ENCODE measurements around the gene WNT3A. TPM values are rescaled to one million over a fixed set of nuclear protein-coding genes. Genes with fewer than 3 reads are reported as not detected.

The WNT3A gene
- total RNA-seq, 4 donors from 2014 or later: not detected

DNA sequence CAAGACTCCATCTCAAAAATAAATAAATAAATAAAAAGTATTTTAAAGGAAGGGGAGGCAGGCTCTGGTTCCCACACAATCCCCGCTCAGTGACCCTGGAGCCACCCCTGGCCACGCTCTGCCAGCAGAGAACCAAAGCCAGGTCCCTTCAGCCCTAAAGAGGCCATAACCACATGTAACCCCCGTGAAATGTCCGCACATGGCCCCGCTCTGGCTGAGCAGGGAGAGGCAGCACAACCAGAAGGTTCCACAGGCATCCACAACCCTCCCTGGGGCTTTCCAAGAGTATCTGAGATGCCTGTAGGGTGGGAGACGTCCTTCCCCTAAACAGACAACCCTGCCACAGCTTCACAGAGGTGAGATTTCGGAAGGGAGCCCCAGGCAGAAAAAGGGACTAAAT is 74.3 kb downstream of the WNT3A start:
- TF ChIP-seq, protein P1, sequence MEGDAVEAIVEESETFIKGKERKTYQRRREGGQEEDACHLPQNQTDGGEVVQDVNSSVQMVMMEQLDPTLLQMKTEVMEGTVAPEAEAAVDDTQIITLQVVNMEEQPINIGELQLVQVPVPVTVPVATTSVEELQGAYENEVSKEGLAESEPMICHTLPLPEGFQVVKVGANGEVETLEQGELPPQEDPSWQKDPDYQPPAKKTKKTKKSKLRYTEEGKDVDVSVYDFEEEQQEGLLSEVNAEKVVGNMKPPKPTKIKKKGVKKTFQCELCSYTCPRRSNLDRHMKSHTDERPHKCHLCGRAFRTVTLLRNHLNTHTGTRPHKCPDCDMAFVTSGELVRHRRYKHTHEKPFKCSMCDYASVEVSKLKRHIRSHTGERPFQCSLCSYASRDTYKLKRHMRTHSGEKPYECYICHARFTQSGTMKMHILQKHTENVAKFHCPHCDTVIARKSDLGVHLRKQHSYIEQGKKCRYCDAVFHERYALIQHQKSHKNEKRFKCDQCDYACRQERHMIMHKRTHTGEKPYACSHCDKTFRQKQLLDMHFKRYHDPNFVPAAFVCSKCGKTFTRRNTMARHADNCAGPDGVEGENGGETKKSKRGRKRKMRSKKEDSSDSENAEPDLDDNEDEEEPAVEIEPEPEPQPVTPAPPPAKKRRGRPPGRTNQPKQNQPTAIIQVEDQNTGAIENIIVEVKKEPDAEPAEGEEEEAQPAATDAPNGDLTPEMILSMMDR (IDR thresholded peaks at IDR 0.05; ENCODE audit: low read depth): no peak

DNA sequence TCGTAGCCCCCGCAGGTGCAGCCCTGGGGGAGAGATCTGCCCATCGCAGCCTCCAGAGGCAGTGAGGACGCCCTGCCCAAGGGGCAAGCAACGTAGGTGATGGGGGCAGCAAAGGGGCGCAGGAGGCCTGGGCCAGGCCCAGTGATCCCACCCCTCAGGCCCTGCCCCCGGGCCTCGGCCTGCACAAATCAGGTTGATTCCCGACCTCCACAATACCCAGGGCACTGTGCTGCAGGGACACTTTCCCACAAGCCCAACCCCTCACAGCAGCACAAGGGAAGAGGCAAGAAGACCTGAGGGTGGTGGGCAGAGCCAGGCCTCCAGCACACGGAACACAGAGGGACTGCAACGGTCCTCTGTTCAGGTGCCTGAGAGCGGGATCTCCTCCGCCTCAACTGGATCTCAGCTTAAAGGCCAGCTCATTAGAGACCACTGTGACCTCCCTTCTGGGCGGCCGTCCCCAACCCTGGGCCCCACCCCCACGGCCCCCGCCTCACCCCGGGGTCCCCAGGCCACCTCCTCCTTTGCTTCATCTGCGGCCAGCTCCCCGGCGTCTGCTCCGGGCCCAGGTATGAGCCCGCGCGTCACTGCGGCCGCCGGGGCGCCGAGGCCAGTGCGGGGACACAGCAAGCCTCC is 74.9 kb downstream of the WNT3A start:
- TF ChIP-seq, protein P1 (IDR thresholded peaks at IDR 0.05; ENCODE audit: low read depth): no peak

- TF ChIP-seq, protein P1 (IDR thresholded peaks at IDR 0.05; ENCODE audit: low read depth): no peak
Measured at GRCh38 chr1:228082214-228082917, 75.6 kb downstream of the WNT3A start, which contains the start of gene ARF1. TSS of gene ARF1 (plus strand) at chr1:228082708. CDS start at chr1:228097115, 14,407 bp downstream.

- TF ChIP-seq, protein P1 (IDR thresholded peaks at IDR 0.05; ENCODE audit: low read depth): no peak
Measured at GRCh38 chr1:228082918-228083870, 76.4 kb downstream of the WNT3A start.

DNA sequence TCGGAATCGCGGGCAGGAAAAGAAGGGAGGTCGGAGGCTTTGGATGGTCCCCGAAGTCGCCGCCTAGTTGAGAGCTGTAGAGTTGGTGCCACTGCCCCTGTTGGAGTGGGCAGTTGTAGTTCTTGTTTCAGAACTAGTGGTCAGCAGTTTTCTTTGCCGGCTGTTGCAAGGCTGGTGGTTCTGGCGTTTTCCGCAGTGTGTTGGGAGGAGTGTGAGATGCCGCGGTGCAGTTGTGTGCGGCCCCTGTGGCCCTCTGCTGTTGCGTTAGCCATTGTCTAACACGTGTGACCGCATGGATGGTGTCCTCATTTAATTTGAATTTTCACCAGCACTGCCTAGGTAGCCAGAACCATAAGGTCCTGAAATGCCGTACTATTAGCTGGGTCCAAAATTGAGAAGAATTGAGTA is 77.1 kb downstream of the WNT3A start:
- TF ChIP-seq, protein P1 (IDR thresholded peaks at IDR 0.05; ENCODE audit: low read depth): no peak

DNA sequence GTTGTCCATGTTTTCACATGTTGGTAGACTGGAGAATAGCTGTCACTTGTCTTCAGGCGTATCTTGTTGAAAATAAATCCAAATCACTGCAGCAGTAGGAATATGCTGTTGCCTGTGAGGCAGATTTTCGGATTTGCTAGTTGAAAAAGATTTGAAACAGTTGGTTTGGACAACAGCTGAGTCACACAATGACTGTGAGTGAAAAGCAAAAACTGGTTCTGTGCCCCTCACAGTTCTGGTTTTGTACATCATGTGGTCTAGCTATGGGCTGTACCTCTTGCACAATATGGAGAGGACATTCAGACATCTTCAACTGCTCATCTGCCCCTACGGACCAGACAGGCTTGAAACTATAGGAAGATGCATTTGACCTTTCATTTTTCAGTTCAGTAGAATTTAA is 77.5 kb downstream of the WNT3A start:
- TF ChIP-seq, protein P1 (IDR thresholded peaks at IDR 0.05; ENCODE audit: low read depth): no peak
